Stomach (tissue), 8 donors: ENCODE results near the gene KRTAP4-1. TPM values are rescaled to one million over a fixed set of nuclear protein-coding genes. Genes with fewer than 3 reads are reported as not detected.

ENCODE experiments used
- polyA plus RNA-seq, 3 donors: library from polyadenylated mRNA; stranded (reverse); fragments of 200-250 nt; gene quantifications; one replicate each; pipeline ENCODE4 v1.2.3, GENCODE V29; 2013
- small RNA-seq, 4 donors: library from RNA; depleted of rRNA; stranded (forward); fragments of <200 nt; gene quantifications; one replicate each; pipeline ENCODE3, GENCODE V24; 2016
- total RNA-seq, 5 donors: library from RNA; depleted of rRNA; stranded (reverse); fragments of >200 nt; gene quantifications; one replicate each; pipeline versions ENCODE4 v1.1.0 to v1.2.3, GENCODE V29; 2014 to 2016
- donor health status: healthy with polysubstance abuse.
- donor health status: Bipolar disorder and iron deficiency.
- donor health status: healthy.

The KRTAP4-1 gene
- total and polyA plus RNA-seq, 8 donors: not detected

Small RNA genes within 50 kb of the gene (small RNA-seq; reads per million reads assigned to genes)
- gene KRTAP4-17P: 0 reads per million in 4 donors

Other genes starting within 250 kb of the KRTAP4-1 start
Only the 30 nearest of the 41 such genes appear.
- gene KRTAP1-5, start 157.7 kb downstream of the KRTAP4-1 start, total RNA-seq: not detected
- gene KRTAP1-5, start 157.7 kb downstream of the KRTAP4-1 start, polyA plus RNA-seq: not detected
- not detected for gene KRTAP1-4, start 154.7 kb downstream of the KRTAP4-1 start, total RNA-seq
- gene KRTAP1-4, start 154.7 kb downstream of the KRTAP4-1 start, polyA plus RNA-seq: not detected
- gene KRTAP1-3, start 150.0 kb downstream of the KRTAP4-1 start, total RNA-seq: not detected
- not detected for gene KRTAP1-3, start 150.0 kb downstream of the KRTAP4-1 start, polyA plus RNA-seq
- gene KRTAP1-1, start 143.5 kb downstream of the KRTAP4-1 start, total RNA-seq: not detected
- not detected for gene KRTAP1-1, start 143.5 kb downstream of the KRTAP4-1 start, polyA plus RNA-seq
- not detected for gene KRTAP2-1, start 137.6 kb downstream of the KRTAP4-1 start, total RNA-seq
- gene KRTAP2-1, start 137.6 kb downstream of the KRTAP4-1 start, polyA plus RNA-seq: not detected
- gene KRTAP2-2, start 129.7 kb downstream of the KRTAP4-1 start, total RNA-seq: not detected
- not detected for gene KRTAP2-2, start 129.7 kb downstream of the KRTAP4-1 start, polyA plus RNA-seq
- gene KRTAP2-3, start 124.8 kb downstream of the KRTAP4-1 start, total RNA-seq: not detected
- not detected for gene KRTAP2-3, start 124.8 kb downstream of the KRTAP4-1 start, polyA plus RNA-seq
- gene KRTAP2-4, start 119.0 kb downstream of the KRTAP4-1 start, total RNA-seq: not detected
- not detected for gene KRTAP2-4, start 119.0 kb downstream of the KRTAP4-1 start, polyA plus RNA-seq
- gene KRTAP4-7, start 100.8 kb downstream of the KRTAP4-1 start, total RNA-seq: not detected
- not detected for gene KRTAP4-7, start 100.8 kb downstream of the KRTAP4-1 start, polyA plus RNA-seq
- gene KRTAP4-8, start 86.8 kb downstream of the KRTAP4-1 start, total RNA-seq: not detected
- gene KRTAP4-8, start 86.8 kb downstream of the KRTAP4-1 start, polyA plus RNA-seq: not detected
- not detected for gene KRTAP4-16, start 82.7 kb downstream of the KRTAP4-1 start, total RNA-seq
- gene KRTAP4-16, start 82.7 kb downstream of the KRTAP4-1 start, polyA plus RNA-seq: not detected
- not detected for gene KRTAP4-9, start 79.5 kb downstream of the KRTAP4-1 start, total RNA-seq
- not detected for gene KRTAP4-9, start 79.5 kb downstream of the KRTAP4-1 start, polyA plus RNA-seq
- not detected for gene KRTAP4-11, start 66.5 kb downstream of the KRTAP4-1 start, total RNA-seq
- not detected for gene KRTAP4-11, start 66.5 kb downstream of the KRTAP4-1 start, polyA plus RNA-seq
- not detected for gene KRTAP4-12, start 60.7 kb downstream of the KRTAP4-1 start, total RNA-seq
- gene KRTAP4-12, start 60.7 kb downstream of the KRTAP4-1 start, polyA plus RNA-seq: not detected
- gene KRTAP4-6, start 44.4 kb downstream of the KRTAP4-1 start, total RNA-seq: not detected
- not detected for gene KRTAP4-6, start 44.4 kb downstream of the KRTAP4-1 start, polyA plus RNA-seq
- not detected for gene KRTAP4-5, start 35.1 kb downstream of the KRTAP4-1 start, total RNA-seq
- gene KRTAP4-5, start 35.1 kb downstream of the KRTAP4-1 start, polyA plus RNA-seq: not detected
- not detected for gene KRTAP4-4, start 24.2 kb downstream of the KRTAP4-1 start, total RNA-seq
- not detected for gene KRTAP4-4, start 24.2 kb downstream of the KRTAP4-1 start, polyA plus RNA-seq
- not detected for gene KRTAP4-3, start 16.7 kb downstream of the KRTAP4-1 start, total RNA-seq
- gene KRTAP4-3, start 16.7 kb downstream of the KRTAP4-1 start, polyA plus RNA-seq: not detected
- not detected for gene KRTAP4-2, start 6.7 kb downstream of the KRTAP4-1 start, total RNA-seq
- not detected for gene KRTAP4-2, start 6.7 kb downstream of the KRTAP4-1 start, polyA plus RNA-seq
- gene KRTAP9-1, start 5.0 kb upstream of the KRTAP4-1 start, total RNA-seq: not detected
- gene KRTAP9-1, start 5.0 kb upstream of the KRTAP4-1 start, polyA plus RNA-seq: not detected
- gene KRTAP9-2, start 41.7 kb upstream of the KRTAP4-1 start, total RNA-seq: not detected
- gene KRTAP9-2, start 41.7 kb upstream of the KRTAP4-1 start, polyA plus RNA-seq: not detected
- gene KRTAP9-3, start 47.5 kb upstream of the KRTAP4-1 start, total RNA-seq: not detected
- gene KRTAP9-3, start 47.5 kb upstream of the KRTAP4-1 start, polyA plus RNA-seq: not detected
- not detected for gene KRTAP9-8, start 53.1 kb upstream of the KRTAP4-1 start, total RNA-seq
- gene KRTAP9-8, start 53.1 kb upstream of the KRTAP4-1 start, polyA plus RNA-seq: not detected
- not detected for gene KRTAP9-4, start 64.8 kb upstream of the KRTAP4-1 start, total RNA-seq
- not detected for gene KRTAP9-4, start 64.8 kb upstream of the KRTAP4-1 start, polyA plus RNA-seq
- not detected for gene KRTAP9-9, start 70.5 kb upstream of the KRTAP4-1 start, total RNA-seq
- gene KRTAP9-9, start 70.5 kb upstream of the KRTAP4-1 start, polyA plus RNA-seq: not detected
- not detected for gene KRTAP9-6, start 80.5 kb upstream of the KRTAP4-1 start, total RNA-seq
- not detected for gene KRTAP9-6, start 80.5 kb upstream of the KRTAP4-1 start, polyA plus RNA-seq
- not detected for gene KRTAP9-7, start 90.8 kb upstream of the KRTAP4-1 start, total RNA-seq
- not detected for gene KRTAP9-7, start 90.8 kb upstream of the KRTAP4-1 start, polyA plus RNA-seq
- not detected for gene KRTAP29-1, start 117.9 kb upstream of the KRTAP4-1 start, total RNA-seq
- gene KRTAP29-1, start 117.9 kb upstream of the KRTAP4-1 start, polyA plus RNA-seq: not detected
- not detected for gene KRTAP16-1, start 124.4 kb upstream of the KRTAP4-1 start, total RNA-seq
- not detected for gene KRTAP16-1, start 124.4 kb upstream of the KRTAP4-1 start, polyA plus RNA-seq
- not detected for gene KRTAP17-1, start 130.8 kb upstream of the KRTAP4-1 start, total RNA-seq
- gene KRTAP17-1, start 130.8 kb upstream of the KRTAP4-1 start, polyA plus RNA-seq: not detected